ENCODE measurements around the gene ROBO1. TPM values are rescaled to one million over a fixed set of nuclear protein-coding genes. Genes with fewer than 3 reads are reported as not detected.

Gene ROBO1
- total RNA-seq, 1 donor from 2014 or later, result 18.7 TPM

DNA sequence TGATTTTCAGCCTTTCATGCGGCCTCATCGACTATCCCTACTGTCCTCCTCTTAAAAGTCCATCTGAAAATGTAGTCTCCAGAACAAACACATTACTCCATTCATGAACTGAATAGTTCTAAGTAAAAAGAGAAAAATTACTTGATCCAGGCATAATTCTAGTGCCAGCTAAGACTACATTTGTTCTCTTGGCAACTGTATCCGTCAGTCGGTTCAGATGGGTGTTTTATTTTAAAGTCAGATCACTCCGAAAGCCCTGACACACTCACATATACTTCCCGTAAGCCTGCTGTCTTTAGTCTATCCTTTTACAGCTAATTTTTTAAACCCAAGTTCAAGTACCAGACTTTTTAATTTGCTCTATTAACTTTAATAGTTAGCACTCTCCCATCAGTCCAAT, 1102.7 kb downstream of the ROBO1 start:
- no peak for DNase-seq (ENCODE audit: low read depth)

- DNase-seq (ENCODE audit: low read depth), result no peak
Measured at GRCh38 chr3:78660957-78661356, 1106.8 kb downstream of the ROBO1 start.

- DNase-seq (ENCODE audit: low read depth), result peak; percentile 43
Measured at GRCh38 chr3:78659386-78659987, 1108.3 kb downstream of the ROBO1 start.

GRCh38 chr3:78647726-78648125, 1120.1 kb downstream of the ROBO1 start:
- DNase-seq (ENCODE audit: low read depth), result no peak

GRCh38 chr3:78645628-78646310, 1122.0 kb downstream of the ROBO1 start:
- DNase-seq (ENCODE audit: low read depth), result peak; percentile 72

- no peak for DNase-seq (ENCODE audit: low read depth)
Measured at GRCh38 chr3:78644847-78645246, 1123.0 kb downstream of the ROBO1 start.

DNA sequence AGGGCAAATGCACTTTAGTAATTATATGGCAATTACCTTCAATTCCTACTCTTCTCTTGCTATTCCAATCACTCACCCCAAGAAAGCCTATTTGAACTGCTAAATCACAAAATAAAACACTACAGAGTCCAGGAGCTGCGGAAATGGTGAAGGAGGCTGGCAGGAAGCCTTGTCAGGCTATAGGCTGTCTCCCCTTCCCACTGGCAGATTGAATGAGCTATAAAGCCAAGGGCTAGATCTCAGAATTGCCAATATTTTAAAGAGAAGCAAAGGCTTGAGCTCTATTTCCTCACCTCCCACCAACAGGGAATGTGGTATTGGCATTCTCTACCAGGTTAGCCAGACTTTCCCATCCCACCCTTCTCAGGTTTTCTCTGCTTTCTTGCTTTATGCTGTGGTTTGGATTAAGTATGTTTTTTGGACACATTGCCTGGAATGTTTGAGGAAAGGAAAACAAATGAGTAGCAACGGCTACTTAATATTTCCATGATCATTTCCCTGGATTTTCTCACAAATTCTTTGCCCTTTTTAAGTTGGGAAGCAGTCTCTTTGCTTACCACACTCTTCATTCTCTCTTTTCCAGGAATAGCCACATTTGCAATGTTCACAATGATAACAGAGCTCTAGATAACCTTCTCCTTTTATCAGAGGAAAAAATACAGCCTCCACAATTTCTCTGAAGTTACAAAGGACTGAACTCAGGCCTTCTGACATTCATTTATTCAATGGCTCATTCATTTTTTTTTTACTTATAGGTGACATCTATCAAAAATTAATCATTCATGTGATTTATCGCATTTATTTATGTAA, 1125.4 kb downstream of the ROBO1 start:
- no peak for DNase-seq (ENCODE audit: low read depth)

DNA sequence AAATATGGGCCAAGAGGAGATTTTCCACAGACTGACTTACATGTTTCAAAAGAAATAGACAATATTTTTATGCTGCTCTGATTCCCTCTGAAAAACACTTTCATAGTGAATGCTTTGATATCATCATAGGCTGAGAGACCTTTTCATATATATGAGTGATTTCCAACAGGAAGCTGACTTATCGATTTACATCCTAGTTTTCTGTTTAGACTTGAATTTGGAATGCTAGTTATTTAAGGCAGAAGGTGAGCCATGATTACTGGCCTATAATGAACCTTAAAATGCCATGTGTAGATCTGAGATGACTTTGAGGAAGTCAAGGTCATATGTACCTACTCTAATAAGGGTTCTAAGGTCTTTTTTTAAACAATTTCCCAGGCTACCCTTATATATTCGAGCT, 1126.1 kb downstream of the ROBO1 start:
- DNase-seq (ENCODE audit: low read depth), result no peak

DNA sequence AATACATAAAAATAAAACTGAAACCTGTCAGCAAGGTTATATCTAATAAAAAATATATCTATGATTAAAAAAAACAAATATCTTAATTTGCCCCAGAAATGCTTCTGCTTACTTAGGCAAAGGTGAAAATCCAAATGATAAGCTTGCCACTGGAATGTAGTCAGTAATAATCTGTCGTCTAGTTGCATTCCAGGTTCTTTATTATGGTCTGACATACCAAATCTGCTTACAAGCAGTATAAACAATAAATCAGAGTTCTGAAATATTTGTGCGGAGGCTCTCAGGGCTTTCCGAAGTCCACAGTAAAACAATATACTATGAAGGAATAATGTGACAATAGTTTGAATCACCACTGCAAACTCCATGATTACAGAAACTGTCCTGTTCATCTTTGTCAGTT, 1133.5 kb downstream of the ROBO1 start:
- no peak for DNase-seq (ENCODE audit: low read depth)

DNA sequence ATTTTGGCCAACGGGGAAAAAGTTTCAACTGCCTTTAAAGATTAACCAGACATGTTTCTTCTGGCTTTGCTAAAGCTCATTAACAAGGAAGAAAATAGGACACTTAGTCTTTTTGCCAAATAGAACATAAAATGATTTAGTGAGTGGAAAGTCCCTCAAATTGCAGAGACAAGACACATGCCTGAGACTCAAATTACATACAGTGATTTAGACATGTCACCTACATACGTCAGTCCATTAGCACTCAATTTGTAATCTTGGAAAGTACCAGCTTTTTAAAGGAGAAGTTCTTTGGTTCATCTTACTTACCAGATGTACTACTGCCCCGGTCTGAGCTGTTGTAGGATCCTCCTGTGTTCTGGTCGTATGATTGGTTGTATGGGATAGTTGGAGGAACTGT, 1134.2 kb downstream of the ROBO1 start:
- no peak for DNase-seq (ENCODE audit: low read depth)

GRCh38 chr3:78632925-78633553, 1134.8 kb downstream of the ROBO1 start:
- DNase-seq (ENCODE audit: low read depth), result peak; percentile 1

DNA sequence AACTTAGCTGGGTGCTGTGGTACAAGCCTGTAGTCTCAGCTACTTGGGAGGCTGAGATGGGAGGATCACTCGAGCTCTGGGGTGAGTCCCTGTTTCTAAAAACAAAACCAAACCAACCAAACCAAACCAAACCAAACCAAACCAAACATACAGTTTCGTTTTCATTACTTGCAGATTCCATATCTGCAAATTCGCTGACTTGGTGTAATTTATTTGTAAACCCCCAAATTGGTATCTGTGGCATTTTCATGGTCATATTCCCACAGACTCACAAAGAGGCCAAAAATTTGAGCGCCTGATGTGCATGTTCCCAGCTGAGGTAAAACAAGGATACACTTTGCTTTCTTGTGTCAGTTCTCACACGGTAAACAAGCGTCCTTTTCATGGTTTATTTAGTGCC, 1138.3 kb downstream of the ROBO1 start:
- DNase-seq (ENCODE audit: low read depth), result no peak

DNA sequence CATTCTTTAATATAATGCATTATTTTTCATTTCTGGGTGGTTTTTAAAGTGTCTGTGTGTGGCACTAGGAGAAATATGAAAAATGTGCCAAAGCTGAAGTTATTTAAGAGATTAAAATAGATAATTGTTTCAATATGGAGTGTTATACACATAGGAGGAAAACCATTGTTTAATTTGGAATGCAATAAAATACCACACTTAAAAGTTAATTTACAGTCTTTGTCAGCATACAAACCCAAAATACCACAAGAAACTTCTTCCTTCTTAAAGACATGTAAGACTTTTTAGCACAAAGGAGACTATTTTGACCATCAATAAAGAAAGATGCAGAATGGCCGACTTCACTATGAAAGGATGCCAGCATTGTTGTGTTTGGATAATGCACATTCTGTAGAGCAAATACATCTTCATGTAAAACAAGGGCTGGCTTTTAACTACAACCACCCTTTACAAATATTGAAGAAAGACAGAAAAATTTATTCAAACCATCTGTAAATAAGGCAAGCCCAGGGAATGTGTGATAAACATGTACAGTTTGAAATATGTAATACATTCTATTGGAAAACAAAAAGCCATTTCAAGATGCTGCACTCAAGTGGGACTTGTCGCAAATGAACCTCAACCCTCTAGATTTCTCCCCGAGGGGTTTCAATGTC, 1146.6 kb downstream of the ROBO1 start:
- DNase-seq (ENCODE audit: low read depth), result no peak

GRCh38 chr3:78614486-78614885, 1153.3 kb downstream of the ROBO1 start:
- no peak for DNase-seq (ENCODE audit: low read depth)

- DNase-seq (ENCODE audit: low read depth), result no peak
Measured at GRCh38 chr3:78613421-78613879, 1154.3 kb downstream of the ROBO1 start.

GRCh38 chr3:78611278-78611677, 1156.5 kb downstream of the ROBO1 start:
- DNase-seq (ENCODE audit: low read depth), result no peak

DNA sequence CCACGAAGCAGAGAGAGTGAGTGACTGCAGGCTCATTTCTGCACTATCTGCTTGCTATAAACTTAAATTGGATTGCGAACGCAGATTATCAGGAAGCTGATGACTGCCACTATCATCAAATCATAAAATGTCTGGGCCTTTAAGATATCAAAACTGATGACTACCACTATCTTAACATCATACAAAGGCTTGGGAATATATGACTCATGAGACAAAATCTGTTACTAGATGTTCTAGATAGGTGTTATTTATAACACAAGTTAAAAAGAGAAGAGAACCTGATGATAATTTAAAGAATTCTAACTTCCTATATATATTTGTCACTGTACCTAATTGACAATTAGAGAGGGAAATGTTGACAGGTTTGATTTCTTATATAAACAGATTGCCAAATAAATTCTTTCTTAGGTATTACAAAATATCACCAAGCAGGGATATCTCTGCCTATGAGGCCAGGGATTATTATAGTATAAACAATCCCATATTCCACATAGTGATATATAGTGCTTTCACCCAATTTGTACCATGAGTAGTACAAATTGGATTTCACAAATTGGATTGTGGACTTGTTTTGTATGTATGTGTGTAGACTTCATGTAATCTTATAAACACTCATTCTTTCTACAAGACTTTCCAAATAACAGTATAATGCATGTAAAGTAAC, 1157.2 kb downstream of the ROBO1 start:
- DNase-seq (ENCODE audit: low read depth), result peak; percentile 13

GRCh38 chr3:78606756-78607155, 1161.0 kb downstream of the ROBO1 start:
- DNase-seq (ENCODE audit: low read depth), result no peak

DNA sequence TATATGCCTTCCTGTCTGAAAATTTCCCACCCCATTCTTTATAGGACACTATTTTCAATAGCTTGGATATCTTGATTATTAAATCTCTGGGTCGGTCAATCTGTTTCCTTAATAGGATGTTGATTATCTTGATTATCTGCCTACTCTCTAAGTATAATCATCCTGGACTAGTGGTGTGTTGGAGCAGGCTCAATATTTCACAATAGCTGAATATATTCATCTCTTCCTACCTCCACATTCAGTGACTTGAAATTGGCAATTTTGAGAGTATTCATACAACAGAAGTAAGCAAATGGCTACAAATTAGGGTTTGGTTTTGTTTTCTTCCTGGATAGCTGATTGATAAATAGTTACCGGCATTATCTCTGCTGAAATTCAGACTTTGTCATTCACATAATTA, 1162.6 kb downstream of the ROBO1 start:
- DNase-seq (ENCODE audit: low read depth), result no peak

- peak; percentile 1 for DNase-seq (ENCODE audit: low read depth)
Measured at GRCh38 chr3:78604341-78604740, 1163.5 kb downstream of the ROBO1 start.

DNA sequence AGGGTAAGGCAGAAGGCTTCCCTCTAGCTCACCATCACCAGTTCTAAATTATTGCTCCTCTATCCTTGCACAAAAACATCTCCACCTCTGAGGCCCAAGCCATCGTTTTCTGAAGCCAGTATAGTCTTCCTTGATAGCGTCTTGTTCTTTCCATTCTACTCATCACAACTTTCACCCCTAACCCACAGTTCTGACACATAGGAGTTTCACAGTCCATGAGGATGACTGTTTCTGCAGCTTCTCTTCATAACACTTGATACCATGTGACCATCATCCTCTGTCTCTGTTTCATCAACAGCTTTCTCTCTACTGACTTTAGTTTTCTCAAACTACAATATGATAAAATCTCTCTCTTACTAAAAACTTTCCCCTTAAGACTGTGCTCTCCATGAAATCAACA, 1166.5 kb downstream of the ROBO1 start:
- DNase-seq (ENCODE audit: low read depth), result no peak

Data from myocyte (in vitro differentiated cells).